ENCODE data around the gene DPF1.
A peak's percentile ranks its signal among the peaks of the same experiment; 100 is the strongest.
"Not testable (repeated sequence)": the region's sequence is repeated elsewhere in the genome, so short reads cannot be mapped to it uniquely, and the experiment has no call there.

Gene DPF1

DNA sequence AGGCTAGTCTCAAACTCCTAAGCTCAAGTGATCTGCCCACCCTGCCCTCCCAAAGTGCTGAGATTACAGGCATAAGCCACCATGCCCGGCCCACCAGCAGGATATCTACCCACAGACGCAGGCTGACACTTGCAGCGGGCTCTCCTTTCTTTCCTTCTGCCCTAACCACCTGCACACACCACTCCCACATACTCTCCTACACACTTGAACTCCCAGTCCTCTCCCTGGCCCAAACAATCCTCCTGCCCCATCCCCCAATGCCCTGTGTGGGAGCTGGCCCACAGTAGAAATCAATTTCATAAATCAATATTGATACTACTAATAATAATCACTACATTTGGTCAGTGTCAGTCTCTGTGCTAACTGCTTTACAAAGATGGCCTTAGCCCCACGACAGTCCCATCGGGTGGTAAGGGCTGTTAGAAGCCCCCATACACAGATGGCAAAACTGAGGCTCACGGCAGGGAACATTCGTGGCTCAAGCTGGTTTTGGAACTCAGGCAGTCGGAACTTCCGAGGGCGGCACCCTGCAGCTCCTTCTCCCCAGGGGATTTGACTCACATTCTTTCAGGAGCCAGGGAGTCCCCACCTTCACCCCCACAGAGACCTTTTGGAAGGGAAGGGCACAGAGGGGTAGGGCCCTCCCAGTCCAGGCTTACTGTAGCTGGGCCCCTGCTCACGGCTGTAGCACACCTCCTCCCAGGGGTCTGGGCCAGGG lies 3.4 kb upstream of the DPF1 start:
- no peak for DNase-seq (ENCODE audit: low read depth)
- TF ChIP-seq, protein P1, sequence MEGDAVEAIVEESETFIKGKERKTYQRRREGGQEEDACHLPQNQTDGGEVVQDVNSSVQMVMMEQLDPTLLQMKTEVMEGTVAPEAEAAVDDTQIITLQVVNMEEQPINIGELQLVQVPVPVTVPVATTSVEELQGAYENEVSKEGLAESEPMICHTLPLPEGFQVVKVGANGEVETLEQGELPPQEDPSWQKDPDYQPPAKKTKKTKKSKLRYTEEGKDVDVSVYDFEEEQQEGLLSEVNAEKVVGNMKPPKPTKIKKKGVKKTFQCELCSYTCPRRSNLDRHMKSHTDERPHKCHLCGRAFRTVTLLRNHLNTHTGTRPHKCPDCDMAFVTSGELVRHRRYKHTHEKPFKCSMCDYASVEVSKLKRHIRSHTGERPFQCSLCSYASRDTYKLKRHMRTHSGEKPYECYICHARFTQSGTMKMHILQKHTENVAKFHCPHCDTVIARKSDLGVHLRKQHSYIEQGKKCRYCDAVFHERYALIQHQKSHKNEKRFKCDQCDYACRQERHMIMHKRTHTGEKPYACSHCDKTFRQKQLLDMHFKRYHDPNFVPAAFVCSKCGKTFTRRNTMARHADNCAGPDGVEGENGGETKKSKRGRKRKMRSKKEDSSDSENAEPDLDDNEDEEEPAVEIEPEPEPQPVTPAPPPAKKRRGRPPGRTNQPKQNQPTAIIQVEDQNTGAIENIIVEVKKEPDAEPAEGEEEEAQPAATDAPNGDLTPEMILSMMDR (conservative IDR thresholded peaks at IDR 0.05; ENCODE audit: low read depth, low read length), result no peak
- no peak overlapping the region for H3K4me3 ChIP-seq (ENCODE audit: low read depth, low read length)

DNA sequence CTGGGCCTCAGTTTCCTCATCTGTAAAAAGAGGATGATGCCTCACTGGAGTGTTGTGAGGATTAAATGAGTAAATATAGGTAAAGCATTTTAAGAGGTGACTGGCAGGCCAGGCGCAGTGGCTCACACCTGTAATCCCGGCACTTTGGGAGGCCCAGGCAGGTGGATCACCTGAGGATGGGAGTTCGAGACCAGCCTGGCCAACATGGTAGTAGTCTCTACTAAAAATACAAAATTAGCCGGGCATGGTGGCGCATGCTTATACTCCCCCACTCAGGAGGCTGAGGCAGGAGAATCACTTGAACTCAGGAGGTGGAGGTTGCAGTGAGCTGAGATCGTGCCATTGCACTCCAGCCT lies 819 bp upstream of the DPF1 start:
- not testable (repeated sequence) for H3K4me3 ChIP-seq (ENCODE audit: low read depth, low read length); DNase-seq (ENCODE audit: low read depth)

DNA sequence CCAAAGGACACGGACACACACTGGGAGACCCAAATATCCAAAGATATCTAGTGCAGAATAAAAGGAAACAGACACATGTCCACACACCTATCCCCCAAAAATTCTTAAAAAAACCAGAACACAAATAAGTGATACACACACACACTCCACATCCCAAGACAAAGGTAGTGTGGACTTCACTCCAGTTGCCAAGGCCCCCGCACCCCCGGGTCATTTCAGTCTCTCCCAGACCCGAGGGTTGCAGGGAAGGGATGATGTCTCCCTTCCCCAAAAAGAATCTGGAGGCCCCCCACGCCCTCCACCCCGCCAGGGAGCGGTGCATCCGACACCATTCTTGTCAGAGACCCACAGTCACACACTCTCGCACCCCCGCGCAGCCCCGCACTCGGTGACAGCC lies 407 bp downstream of the DPF1 start:
- H3K4me3 ChIP-seq (ENCODE audit: low read depth, low read length), result peak overlapping the region; percentile 73
- DNase-seq (ENCODE audit: low read depth), result no peak
- TF ChIP-seq, protein P1 (conservative IDR thresholded peaks at IDR 0.05; ENCODE audit: low read depth, low read length), result no peak

DNA sequence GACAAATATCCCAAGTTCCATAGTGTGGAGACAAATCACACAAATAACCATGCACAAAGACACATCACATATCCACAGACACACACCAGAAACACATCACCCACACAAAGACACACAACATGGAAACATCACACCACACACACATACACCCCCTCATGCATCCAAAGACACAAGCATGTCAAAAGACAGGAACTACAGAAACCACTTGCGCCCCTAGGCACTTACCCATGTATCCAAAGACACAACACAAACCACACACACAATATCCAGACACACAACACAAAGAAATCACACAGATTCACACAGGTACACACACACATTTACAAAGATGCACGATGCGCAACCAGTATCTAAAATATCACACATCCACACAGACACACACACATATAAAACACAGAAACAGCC lies 901 bp downstream of the DPF1 start:
- no peak overlapping the region for H3K4me3 ChIP-seq (ENCODE audit: low read depth, low read length)
- TF ChIP-seq, protein P1 (conservative IDR thresholded peaks at IDR 0.05; ENCODE audit: low read depth, low read length), result no peak
- DNase-seq (ENCODE audit: low read depth), result no peak

DNA sequence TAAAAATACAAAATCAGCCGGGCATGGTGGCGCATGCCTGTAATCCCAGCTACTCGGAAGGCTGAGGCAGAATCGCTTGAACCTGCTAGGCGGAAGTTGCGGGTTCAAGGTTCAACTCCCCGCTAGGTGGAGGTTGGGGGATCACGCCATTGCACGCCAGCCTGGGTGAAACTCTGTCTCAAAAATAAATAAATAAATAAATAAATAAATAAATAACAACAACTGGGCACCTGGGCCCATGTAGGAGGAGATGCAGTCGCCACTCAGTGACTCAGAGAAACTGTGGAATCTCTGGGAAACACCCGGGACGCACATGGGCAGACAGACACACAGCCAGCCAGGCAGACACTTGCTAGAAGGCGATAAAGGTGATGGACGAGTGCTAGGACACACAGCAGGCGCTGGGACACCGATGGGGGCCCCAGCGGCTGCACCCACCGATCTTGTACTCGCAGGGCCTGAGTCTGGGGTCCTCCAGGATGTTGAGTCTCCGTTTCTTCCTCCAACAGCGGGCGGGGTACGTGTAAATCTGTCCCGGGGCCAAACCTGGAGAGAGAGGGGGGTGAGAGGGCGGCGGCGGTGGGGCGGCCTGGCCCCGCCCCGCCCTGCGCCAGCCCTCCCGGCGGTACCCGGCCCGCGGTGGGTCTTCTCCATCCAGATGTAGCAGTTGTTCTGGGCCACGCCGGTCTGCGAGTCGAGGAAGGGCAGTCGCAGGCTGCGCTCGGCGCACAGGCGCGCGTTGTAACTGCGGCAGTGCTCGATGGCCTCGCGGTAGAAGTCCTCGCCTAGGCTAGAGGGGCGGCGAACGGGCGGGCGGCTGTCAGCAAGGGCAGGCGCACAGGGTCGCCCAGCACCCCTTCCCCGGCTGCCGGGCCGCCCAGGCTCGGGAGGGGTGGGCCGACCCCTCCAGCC lies 1.8 kb downstream of the DPF1 start:
- TF ChIP-seq, protein P1 (conservative IDR thresholded peaks at IDR 0.05; ENCODE audit: low read depth, low read length), result no peak
- no peak overlapping the region for H3K4me3 ChIP-seq (ENCODE audit: low read depth, low read length)
- DNase-seq (ENCODE audit: low read depth), result no peak

DNA sequence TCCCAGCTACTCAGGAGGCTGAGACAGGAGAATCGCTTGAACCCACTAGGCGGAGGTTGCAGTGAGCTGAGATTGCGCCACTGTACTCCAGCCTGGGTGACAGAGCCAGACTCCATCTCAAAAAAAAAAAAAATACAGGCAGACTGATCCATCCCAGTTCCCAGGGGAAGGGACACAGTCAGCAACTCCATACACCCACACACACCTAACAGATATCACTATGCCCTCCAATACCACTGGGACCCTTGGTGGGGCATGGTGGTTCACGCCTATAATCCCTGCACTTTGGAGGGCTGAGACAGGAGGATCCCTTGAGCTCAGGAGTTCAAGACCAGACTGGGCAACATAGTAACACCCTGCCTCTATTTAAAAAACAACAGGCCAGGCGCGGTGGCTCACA lies 2.6 kb downstream of the DPF1 start:
- TF ChIP-seq, protein P1 (conservative IDR thresholded peaks at IDR 0.05; ENCODE audit: low read depth, low read length), result no peak
- no peak overlapping the region for H3K4me3 ChIP-seq (ENCODE audit: low read depth, low read length)
- no peak for DNase-seq (ENCODE audit: low read depth)

DNA sequence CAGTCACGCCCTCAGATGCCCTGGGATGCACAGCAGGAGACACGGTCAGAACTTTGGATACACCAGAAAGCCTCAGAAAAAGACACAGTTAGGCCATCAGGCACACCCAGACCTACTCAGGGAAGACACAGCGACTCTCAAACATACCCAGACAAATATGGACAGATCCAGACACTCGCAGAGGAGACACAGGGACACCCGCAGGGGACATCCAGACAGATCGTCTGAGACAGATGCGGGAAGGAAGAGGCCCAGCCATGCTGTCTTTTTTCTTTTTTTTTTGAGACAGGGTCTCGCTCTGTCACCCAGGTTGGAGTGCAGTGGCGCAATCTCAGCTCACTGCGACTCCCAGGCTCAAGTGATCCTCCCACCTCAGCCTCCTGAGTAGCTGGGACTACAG lies 4.8 kb downstream of the DPF1 start:
- TF ChIP-seq, protein P1 (conservative IDR thresholded peaks at IDR 0.05; ENCODE audit: low read depth, low read length), result no peak
- no peak for DNase-seq (ENCODE audit: low read depth)
- no peak overlapping the region for H3K4me3 ChIP-seq (ENCODE audit: low read depth, low read length)
